ENCODE measurements around the gene ASXL2. TPM values are rescaled to one million over a fixed set of nuclear protein-coding genes. Genes with fewer than 3 reads are reported as not detected.
"Not testable (repeated sequence)": the region's sequence is repeated elsewhere in the genome, so short reads cannot be mapped to it uniquely, and the experiment has no call there.

The ASXL2 gene
- total and polyA plus RNA-seq, 4 donors = 2.4 to 29.0 (median 12.3) TPM

- DNase-seq (peak in 1 of 3 donors; percentile 48), ATAC-seq (ENCODE audit: insufficient read depth, low FRiP score) (no peak)
- H3K27me3 ChIP-seq (ENCODE audit: control insufficient read depth in 3 of 3, insufficient read depth in 3 of 3, low read length in 2 of 3) = no peaks in the 10 kb centered on the region
- no peak overlapping the region for H3K4me3 ChIP-seq
- H3K9me3 ChIP-seq (ENCODE audit: control insufficient read depth in 4 of 4, insufficient read depth in 3 of 4, low read length in 3 of 4) = peaks cover 0 to 4% (median 0%) of the 10 kb centered on the region in 4 donors
- peaks cover 0 to 4% (median 3%) of the 10 kb centered on the region in 5 donors for H3K4me1 ChIP-seq (ENCODE audit: control insufficient read depth in 5 of 5, insufficient read depth in 5 of 5, low read length in 5 of 5)
- TF ChIP-seq CTCF (IDR thresholded peaks at IDR 0.05; ENCODE audit: control extremely low read depth, extremely low read depth) = no peak
- peaks cover 1 to 6% (median 3%) of the 10 kb centered on the region in 4 donors for H3K36me3 ChIP-seq (ENCODE audit: control insufficient read depth in 4 of 4, insufficient read depth in 4 of 4, low read length in 4 of 4)
- H3K9ac ChIP-seq (ENCODE audit: insufficient read depth in 1 of 2, low read length in 2 of 2) = no peak overlapping the region
- WGBS, 2 donors = 85 to 97% methylated on average over 1 of the region's 1 CpG
- no peak overlapping the region for H3K27ac ChIP-seq (ENCODE audit: low read depth in 1 of 2, low read length in 1 of 2)
These were observed 48.9 kb downstream of the ASXL2 start for GRCh38 chr2:25829377-25829704.

- not testable (repeated sequence) for H3K27me3 ChIP-seq (ENCODE audit: control insufficient read depth in 3 of 3, insufficient read depth in 3 of 3, low read length in 2 of 3); H3K4me1 ChIP-seq (ENCODE audit: control insufficient read depth in 5 of 5, insufficient read depth in 5 of 5, low read length in 5 of 5); H3K27ac ChIP-seq (ENCODE audit: low read depth in 1 of 2, low read length in 1 of 2); ATAC-seq (ENCODE audit: insufficient read depth, low FRiP score); DNase-seq; H3K9me3 ChIP-seq (ENCODE audit: control insufficient read depth in 4 of 4, insufficient read depth in 3 of 4, low read length in 3 of 4); H3K36me3 ChIP-seq (ENCODE audit: control insufficient read depth in 4 of 4, insufficient read depth in 4 of 4, low read length in 4 of 4); H3K4me3 ChIP-seq; H3K9ac ChIP-seq (ENCODE audit: insufficient read depth in 1 of 2, low read length in 2 of 2)
- WGBS, 2 donors = 95% methylated on average over 7 of the region's 7 CpGs
These were observed 49.5 kb downstream of the ASXL2 start for GRCh38 chr2:25828532-25829376.

GRCh38 chr2:25825238-25825637, 53.0 kb downstream of the ASXL2 start:
- WGBS, 2 donors = 66 to 81% methylated on average over 2 of the region's 2 CpGs

More at GRCh38 chr2:25825238-25825637, 53.0 kb downstream of the ASXL2 start:
- H3K4me1 ChIP-seq (ENCODE audit: control insufficient read depth in 5 of 5, insufficient read depth in 5 of 5, low read length in 5 of 5) = peaks cover 0 to 3% (median 2%) of the 10 kb centered on the region in 5 donors
- ATAC-seq (ENCODE audit: insufficient read depth, low FRiP score) = no peak
- no peak overlapping the region for H3K4me3 ChIP-seq
- no peak for DNase-seq
- TF ChIP-seq CTCF (IDR thresholded peaks at IDR 0.05; ENCODE audit: control extremely low read depth, extremely low read depth) = no peak
- no peaks in the 10 kb centered on the region for H3K27me3 ChIP-seq (ENCODE audit: control insufficient read depth in 3 of 3, insufficient read depth in 3 of 3, low read length in 2 of 3)
- H3K36me3 ChIP-seq (ENCODE audit: control insufficient read depth in 4 of 4, insufficient read depth in 4 of 4, low read length in 4 of 4) = no peaks in the 10 kb centered on the region
- no peak overlapping the region for H3K27ac ChIP-seq (ENCODE audit: low read depth in 1 of 2, low read length in 1 of 2)
- H3K9ac ChIP-seq (ENCODE audit: insufficient read depth in 1 of 2, low read length in 2 of 2) = no peak overlapping the region
- H3K9me3 ChIP-seq (ENCODE audit: control insufficient read depth in 4 of 4, insufficient read depth in 3 of 4, low read length in 3 of 4) = no peaks in the 10 kb centered on the region
